Right lung (tissue), 5 donors: Measurements from ENCODE around the gene NEMP1. TPM values are rescaled to one million over a fixed set of nuclear protein-coding genes. Genes with fewer than 3 reads are reported as not detected.

Source experiments
- DNase-seq, 2 donors: peaks; one replicate each; pipeline ENCODE4 v3.0.0-alpha.2; 2013
- polyA plus RNA-seq, 5 donors: library from polyadenylated mRNA; unstranded; fragments of 120-200 nt; gene quantifications; one replicate each; pipeline versions ENCODE4 v1.2.1 to v1.2.3, GENCODE V29; 2013; ENCODE audit warnings: inconsistent platforms in 1 of 5, low replicate concordance in 1 of 5; ENCODE audit not compliant: insufficient read length in 5 of 5, insufficient read depth in 1 of 5

The NEMP1 gene
- polyA plus RNA-seq, 5 donors, result 15.7 to 36.6 (median 28.8) TPM

DNA sequence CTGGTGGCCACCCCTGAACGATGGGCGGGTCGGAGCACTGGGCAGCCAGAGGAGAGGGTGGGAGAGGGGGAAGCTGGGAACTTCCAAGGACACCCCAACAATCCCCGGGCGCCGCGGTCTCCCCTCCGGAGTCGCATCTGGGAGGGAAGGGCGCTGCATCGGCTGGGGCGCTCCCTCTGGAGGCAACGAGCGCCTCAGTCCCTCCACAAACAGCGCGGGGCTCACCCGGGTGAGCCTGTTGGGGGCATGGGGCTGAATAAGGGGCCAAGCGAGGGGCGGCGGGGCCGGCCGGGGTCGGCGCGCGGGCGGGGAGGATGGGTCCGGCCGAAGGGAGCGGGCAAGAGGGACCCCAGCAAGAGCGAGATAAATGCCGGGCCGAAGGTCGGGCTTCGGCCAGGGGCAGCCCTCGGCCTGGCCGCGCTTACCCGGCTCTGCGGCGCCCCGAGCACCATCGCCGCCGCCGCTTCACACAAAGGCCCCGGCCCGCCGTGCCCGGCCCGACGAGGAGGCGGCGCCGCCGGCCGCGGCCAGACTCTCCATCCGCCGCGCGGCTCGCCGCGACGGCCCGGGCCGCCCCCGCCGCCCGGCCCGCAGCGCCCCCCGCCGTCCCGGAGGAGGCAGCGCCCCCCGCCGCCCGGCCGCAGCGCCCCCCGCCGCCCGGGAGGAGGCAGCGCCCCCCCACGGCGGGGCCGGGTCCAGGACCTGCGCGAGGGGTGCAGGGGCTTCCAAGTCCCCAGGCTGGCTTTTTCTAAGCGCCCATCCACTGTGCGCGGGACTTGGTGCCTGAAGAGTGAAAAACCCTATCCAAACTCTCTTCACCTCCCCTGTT, 72.4 kb downstream of the NEMP1 start, which contains the start of gene ZBTB39:
Gene ZBTB39, minus strand, starts transcription at position 567 of the 829 bp plus-strand sequence. CDS start 1,629 bp downstream, outside the sequence.
- no peak for DNase-seq

Other genes starting within 250 kb of the NEMP1 start
- under 1 TPM in 4 of 5 donors, not detected in 1; 0.09 to 0.24 (median 0.17) TPM for gene SDR9C7, start 144.4 kb downstream of the NEMP1 start, polyA plus RNA-seq
- under 1 TPM; 0.48 to 0.94 (median 0.74) TPM for gene RDH16, start 121.2 kb downstream of the NEMP1 start, polyA plus RNA-seq
- 10 to 100 TPM in 4 of 5 donors, 1 to 10 TPM in 1; 9.1 to 12.8 (median 10.5) TPM for gene ZBTB39, start 72.2 kb downstream of the NEMP1 start, polyA plus RNA-seq
- gene TAC3, start 62.3 kb downstream of the NEMP1 start, polyA plus RNA-seq, result under 1 TPM; 0.19 to 0.90 (median 0.81) TPM
- gene MYO1A, start 28.7 kb downstream of the NEMP1 start, polyA plus RNA-seq, result under 1 TPM; 0.08 to 0.22 (median 0.18) TPM
- gene NAB2, start 10.3 kb upstream of the NEMP1 start, polyA plus RNA-seq, result 10 to 100 TPM; 34.2 to 52.7 (median 45.0) TPM
- gene STAT6, start 32.6 kb upstream of the NEMP1 start, polyA plus RNA-seq, result 100 to 1,000 TPM; 131 to 169 (median 162) TPM
- 100 to 1,000 TPM in 3 of 5 donors, 10 to 100 TPM in 2; 83.7 to 168 (median 101) TPM for gene LRP1, start 49.7 kb upstream of the NEMP1 start, polyA plus RNA-seq
- gene LRP1-AS, start 68.8 kb upstream of the NEMP1 start, polyA plus RNA-seq, result 1 to 10 TPM in 1 of 5 donors, under 1 TPM in 3, not detected in 1; 0.29 to 1.1 (median 0.78) TPM
- gene NXPH4, start 138.0 kb upstream of the NEMP1 start, polyA plus RNA-seq, result 1 to 10 TPM in 2 of 5 donors, under 1 TPM in 3; 0.52 to 2.0 (median 0.91) TPM
- 10 to 100 TPM; 64.9 to 89.4 (median 73.2) TPM for gene SHMT2, start 150.9 kb upstream of the NEMP1 start, polyA plus RNA-seq
- gene STAC3, start 172.4 kb upstream of the NEMP1 start, polyA plus RNA-seq, result 10 to 100 TPM in 1 of 5 donors, 1 to 10 TPM in 4; 2.9 to 20.8 (median 4.3) TPM